A549 (cell line): ENCODE results near the gene ZFPM1.

Experiments used
- CHD2 ChIP-seq: fragments of 150-350 bp; IDR thresholded peaks from 2 replicates; pipeline ENCODE4 v1.6.1; 2014; ENCODE audit warnings: low read length; ENCODE audit not compliant: partially characterized antibody
- CTCF ChIP-seq: fragments of >200 bp; sonication (Bioruptor Twin); formaldehyde crosslinking; IDR thresholded peaks from 3 replicates; pipeline ENCODE4 v1.5.1; 2016
- EP300 ChIP-seq, 2 experiments: fragments of >200 bp; sonication (Bioruptor Twin); formaldehyde crosslinking; IDR thresholded peaks; 2 replicates in 1 of 2; 3 replicates in 1 of 2; pipeline ENCODE4 v1.6.1; 2016 to 2017
- KDM5A ChIP-seq: fragments of 200-600 bp; sonication (generic); IDR thresholded peaks from 2 replicates; pipeline ENCODE4 v1.6.1; 2016; ENCODE audit warnings: antibody characterized with exemption, mild to moderate bottlenecking
- MAFK ChIP-seq: fragments of 450-650 bp; IDR thresholded peaks from 2 replicates; pipeline ENCODE4 v1.6.1; 2014; ENCODE audit not compliant: partially characterized antibody
- MAZ ChIP-seq: fragments of 150-350 bp; IDR thresholded peaks from 2 replicates; pipeline ENCODE4 v1.6.1; 2014; ENCODE audit warnings: antibody characterized with exemption, low read depth, low read length, borderline replicate concordance
- PBX3 ChIP-seq: IDR thresholded peaks from 2 replicates; pipeline ENCODE4 v1.6.1; 2012
- TF ChIP-seq, protein P1 (sequence below): IDR thresholded peaks from 2 replicates; pipeline ENCODE4 v1.6.1; 2012

DNA sequence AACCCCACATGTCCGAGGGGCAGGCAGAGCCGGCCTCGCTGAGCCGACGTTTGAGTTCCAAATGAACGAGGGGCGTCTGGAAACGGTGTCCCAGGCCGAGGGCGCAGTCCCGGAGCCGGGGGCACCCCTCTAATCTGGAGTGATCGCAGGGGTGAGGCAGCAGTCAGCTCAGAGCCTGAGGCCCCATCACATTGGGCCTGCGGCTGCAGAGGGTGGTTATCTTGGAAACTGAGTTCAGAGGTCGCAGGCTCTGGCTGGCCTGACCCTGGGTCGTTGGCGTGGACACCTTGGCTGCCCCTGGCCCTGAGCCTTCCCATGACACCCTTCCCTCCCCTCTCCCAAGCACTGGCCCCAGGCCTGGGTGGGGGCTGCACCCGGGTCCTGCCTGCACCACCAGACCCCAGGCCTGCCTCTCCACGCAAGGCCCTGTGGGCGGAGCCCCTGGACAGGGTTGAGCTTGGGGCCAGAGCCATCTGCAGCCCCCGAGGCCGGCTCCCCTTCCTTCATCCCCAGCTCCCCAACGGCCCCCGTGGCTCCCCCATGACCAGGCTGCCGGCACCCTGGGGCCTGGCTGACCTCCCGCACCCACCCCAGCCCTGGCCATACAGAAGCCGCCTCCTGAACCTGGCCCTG lies 45.6 kb downstream of the ZFPM1 start:
- TF ChIP-seq MAFK, result no peak
- no peak for TF ChIP-seq CTCF
- TF ChIP-seq MAZ, result no peak
- TF ChIP-seq CHD2, result no peak
- TF ChIP-seq KDM5A, result no peak
- no peak for TF ChIP-seq EP300 (IDR thresholded peaks at IDR 0.05)
- TF ChIP-seq, protein P1, sequence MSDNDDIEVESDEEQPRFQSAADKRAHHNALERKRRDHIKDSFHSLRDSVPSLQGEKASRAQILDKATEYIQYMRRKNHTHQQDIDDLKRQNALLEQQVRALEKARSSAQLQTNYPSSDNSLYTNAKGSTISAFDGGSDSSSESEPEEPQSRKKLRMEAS, result no peak
- TF ChIP-seq PBX3, result no peak
